NCI-H748 treated with DMSO at 0.1 percent for 48 hours (cell line): Measurements from ENCODE around the gene CCNT2.
A peak's percentile ranks its signal among the peaks of the same experiment; 100 is the strongest.
"Not testable (repeated sequence)": the region's sequence is repeated elsewhere in the genome, so short reads cannot be mapped to it uniquely, and the experiment has no call there.

Source experiments
- DNase-seq: peaks from one replicate; lab custom pipeline; 2025; lab: John Stamatoyannopoulos, UW

Gene CCNT2

GRCh38 chr2:134918526-134919340 is at the start of gene CCNT2:
Gene CCNT2 (plus strand): TSS chr2:134918822. CDS start chr2:134918855, 33 bp downstream.
- peak; percentile 91 for DNase-seq

GRCh38 chr2:134869946-134870736 is 48.5 kb upstream of the CCNT2 start:
- no peak for DNase-seq

- DNase-seq: no peak
Measured at GRCh38 chr2:134873152-134873551, 45.5 kb upstream of the CCNT2 start.

GRCh38 chr2:134875309-134875708 is 43.3 kb upstream of the CCNT2 start:
- DNase-seq: no peak

- DNase-seq: no peak
Measured at GRCh38 chr2:134882773-134883172, 35.8 kb upstream of the CCNT2 start.

GRCh38 chr2:134883552-134884293 is 34.9 kb upstream of the CCNT2 start:
- DNase-seq: no peak

GRCh38 chr2:134884435-134884834 is 34.2 kb upstream of the CCNT2 start:
- no peak for DNase-seq

GRCh38 chr2:134892282-134893035 is 26.2 kb upstream of the CCNT2 start:
- no peak for DNase-seq

DNA sequence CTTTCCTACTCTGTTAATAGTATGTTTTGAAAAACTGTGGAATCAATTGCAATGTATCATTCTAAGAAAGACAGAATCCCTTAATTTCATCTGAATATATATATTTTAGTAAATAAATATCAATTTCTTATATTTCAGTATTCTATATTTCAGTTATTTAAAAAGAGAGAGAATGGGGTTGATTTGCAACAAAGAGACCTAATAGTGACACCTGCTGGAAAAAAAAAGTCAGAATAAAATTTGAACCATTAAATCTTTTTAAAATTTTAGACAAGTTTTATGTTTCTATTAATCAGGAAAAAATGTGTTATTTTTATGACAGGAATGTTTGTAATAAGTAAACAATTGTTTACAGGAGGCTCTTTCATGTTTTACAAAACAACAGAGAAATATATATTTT is 20.7 kb upstream of the CCNT2 start:
- DNase-seq: no peak

DNA sequence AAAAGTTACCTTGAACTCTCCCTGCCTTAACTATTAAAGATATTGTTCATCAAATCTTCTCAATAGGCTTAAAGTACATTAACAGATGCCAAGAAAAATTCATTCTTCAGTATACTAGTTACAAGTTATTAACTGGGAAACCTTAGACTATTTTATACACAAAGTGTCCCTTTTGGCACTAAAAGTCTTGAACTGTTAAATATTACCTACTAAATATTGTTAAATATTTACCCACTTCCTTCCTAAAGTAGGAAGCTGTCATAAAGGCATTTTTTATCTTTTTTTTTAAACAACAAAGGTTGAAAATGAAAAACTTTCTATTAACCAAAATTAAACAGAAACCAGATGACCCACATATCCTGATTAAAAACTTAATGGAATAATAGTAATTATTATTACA is 19.4 kb upstream of the CCNT2 start:
- no peak for DNase-seq

- DNase-seq: no peak
Measured at GRCh38 chr2:134900151-134900550, 18.5 kb upstream of the CCNT2 start.

GRCh38 chr2:134903701-134904100 is 14.9 kb upstream of the CCNT2 start:
- DNase-seq: not testable (repeated sequence)

GRCh38 chr2:134905168-134905567 is 13.5 kb upstream of the CCNT2 start:
- no peak for DNase-seq

DNA sequence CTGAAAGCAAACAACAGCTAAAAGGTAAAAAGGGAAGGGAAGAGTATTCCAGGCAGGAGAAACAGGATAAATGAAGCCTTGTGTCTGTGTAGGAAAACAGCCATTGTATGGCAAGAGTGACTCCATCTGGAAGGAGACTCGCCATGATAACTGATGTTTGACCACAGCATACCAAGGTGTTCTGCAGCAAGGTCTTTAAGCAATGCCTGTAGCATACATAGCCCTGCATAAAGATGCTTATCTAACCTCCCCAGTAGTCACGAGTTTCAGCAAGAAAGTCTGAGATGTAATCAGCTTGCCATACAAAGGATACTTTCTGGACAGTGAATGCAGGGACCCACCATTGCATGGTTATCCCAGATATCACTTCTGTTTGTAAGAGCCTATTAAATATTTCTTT is 11.9 kb upstream of the CCNT2 start:
- no peak for DNase-seq

GRCh38 chr2:134907441-134908116 is 11.0 kb upstream of the CCNT2 start:
- not testable (repeated sequence) for DNase-seq

DNA sequence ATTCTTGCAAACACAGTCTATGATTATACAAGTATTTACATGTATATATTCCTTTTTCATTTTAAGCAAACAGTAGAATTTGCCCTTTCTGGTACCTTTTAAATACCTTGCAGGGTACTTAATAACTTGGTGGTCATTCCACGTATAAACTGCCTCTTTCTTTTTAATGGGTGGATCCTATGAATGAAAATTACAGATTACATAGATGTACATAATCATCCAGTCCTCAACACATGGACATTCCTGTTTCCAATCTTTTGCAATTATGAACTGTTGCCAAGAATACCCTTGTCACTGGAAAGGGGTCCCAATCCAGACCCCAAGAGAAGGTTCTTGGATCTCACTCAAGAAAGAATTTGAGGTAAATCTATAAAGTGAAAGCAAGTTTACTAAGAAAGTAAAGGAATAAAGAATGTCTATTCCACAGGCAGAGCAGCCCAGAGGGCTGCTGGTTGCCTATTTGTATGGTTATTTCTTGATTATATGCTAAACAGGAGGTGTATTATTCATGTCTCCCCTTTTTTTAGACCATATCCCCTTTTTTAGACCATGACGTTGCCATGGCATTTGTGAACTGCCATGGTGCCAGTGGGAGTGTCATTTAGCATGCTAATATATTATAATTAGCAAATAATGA is 7.7 kb upstream of the CCNT2 start:
- DNase-seq: no peak

GRCh38 chr2:134911400-134911785 is 7.2 kb upstream of the CCNT2 start:
- DNase-seq: no peak

DNA sequence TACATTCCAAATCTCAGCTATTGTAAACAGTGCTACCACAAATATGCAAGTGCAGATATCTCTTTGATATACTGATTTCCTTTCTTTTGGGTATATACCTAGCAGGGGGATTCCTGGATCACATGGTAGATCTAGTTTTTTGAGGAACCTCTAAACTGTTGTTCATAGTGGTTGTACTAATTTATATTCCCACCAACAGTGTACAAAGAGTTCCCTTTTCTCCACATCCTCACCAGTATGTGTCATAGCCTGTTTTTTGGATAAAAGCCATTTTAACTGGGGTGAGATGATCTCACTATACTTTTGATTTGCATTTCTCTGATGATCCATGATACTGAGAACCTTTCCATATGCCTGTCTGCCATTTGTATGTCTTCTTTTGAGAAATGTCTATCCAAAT is 6.3 kb upstream of the CCNT2 start:
- no peak for DNase-seq

DNA sequence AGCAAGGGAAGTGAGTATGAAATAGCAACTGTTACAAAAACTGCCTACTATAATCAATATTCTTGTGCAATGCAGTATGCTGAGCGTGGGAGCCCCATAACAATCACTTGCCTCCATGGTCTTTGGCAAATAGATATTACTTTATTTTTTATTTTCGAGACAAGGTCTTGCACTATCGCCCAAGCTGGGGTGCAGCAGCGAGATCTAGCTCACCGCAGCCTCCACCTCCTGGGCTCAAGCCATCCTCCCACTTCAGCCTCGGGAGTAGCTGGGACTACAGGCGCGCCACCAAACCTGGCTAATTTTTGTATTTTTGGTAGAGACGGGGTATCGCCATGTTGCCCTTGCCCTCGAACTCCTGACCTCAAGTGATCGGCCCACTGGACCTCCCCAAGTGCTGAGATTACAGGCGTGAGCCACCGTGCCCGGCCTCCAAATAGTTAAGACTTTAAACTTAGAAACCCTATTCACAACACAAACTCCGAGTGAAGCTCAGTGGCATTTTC is 1.2 kb upstream of the CCNT2 start:
- no peak for DNase-seq

DNA sequence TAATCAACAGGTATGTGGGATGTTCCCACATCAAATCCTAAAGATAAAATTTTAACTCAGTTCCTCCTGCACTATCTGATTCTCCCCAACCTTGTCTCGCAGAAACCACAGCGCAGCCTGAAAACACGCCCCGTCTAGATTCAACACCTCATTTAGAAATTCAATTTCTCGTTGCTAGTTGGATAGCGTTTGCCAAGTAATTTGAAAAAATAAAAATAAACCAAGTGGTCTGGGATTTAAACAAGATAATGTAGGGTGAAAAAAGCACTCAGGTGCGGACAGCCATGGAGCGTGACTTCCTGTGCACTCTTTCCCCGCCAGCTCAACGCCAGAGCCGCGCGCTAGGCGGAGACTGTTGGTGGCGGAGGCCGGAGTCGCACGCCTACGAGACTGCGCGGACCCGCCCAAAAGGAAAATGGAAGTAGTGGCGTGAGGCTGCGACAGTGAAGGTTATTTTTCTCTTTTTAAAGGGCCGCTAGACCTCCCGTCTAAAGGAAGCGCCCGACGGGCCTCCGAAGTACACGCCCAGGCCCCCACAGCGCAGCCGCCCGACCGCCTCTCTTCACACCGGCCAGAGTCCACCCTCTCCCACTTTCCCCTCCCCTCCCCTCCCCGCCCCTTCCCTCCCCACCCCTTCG is 615 bp upstream of the CCNT2 start:
- DNase-seq: peak; percentile 91
